ENCODE results near the gene CLEC18B.

DNA sequence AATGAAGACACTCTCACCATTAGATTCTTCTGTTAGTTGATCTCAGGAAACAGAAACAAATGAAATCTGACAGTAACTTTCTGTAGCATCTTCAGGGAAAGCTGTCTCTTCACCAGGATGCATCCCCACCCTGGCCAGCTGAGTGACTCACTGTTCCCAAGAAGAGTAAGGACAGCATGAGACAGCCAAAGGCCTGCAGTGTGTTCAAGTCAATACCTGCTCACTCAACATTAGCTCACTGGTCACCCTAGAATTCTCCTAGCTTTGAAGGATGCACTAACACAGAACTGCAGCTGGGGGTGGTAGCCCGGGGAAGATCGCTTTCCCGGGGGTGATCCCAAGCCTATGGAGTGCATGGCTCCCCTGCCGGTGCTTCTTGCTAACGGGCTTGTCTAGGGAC is 28.2 kb upstream of the CLEC18B start:
- TF ChIP-seq, protein P1, sequence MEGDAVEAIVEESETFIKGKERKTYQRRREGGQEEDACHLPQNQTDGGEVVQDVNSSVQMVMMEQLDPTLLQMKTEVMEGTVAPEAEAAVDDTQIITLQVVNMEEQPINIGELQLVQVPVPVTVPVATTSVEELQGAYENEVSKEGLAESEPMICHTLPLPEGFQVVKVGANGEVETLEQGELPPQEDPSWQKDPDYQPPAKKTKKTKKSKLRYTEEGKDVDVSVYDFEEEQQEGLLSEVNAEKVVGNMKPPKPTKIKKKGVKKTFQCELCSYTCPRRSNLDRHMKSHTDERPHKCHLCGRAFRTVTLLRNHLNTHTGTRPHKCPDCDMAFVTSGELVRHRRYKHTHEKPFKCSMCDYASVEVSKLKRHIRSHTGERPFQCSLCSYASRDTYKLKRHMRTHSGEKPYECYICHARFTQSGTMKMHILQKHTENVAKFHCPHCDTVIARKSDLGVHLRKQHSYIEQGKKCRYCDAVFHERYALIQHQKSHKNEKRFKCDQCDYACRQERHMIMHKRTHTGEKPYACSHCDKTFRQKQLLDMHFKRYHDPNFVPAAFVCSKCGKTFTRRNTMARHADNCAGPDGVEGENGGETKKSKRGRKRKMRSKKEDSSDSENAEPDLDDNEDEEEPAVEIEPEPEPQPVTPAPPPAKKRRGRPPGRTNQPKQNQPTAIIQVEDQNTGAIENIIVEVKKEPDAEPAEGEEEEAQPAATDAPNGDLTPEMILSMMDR (IDR thresholded peaks at IDR 0.05), result no peak
- TF ChIP-seq POLR2A (IDR thresholded peaks at IDR 0.05), result no peak
